ENCODE results near the gene SYNDIG1L. TPM values are rescaled to one million over a fixed set of nuclear protein-coding genes. Genes with fewer than 3 reads are reported as not detected.

The SYNDIG1L gene
- total and polyA plus RNA-seq, 10 of the 15 experiments (the other 5 are each of a cell fraction or from before 2014, with no cell fraction given), result 0.04 TPM; not detected in 9

DNA sequence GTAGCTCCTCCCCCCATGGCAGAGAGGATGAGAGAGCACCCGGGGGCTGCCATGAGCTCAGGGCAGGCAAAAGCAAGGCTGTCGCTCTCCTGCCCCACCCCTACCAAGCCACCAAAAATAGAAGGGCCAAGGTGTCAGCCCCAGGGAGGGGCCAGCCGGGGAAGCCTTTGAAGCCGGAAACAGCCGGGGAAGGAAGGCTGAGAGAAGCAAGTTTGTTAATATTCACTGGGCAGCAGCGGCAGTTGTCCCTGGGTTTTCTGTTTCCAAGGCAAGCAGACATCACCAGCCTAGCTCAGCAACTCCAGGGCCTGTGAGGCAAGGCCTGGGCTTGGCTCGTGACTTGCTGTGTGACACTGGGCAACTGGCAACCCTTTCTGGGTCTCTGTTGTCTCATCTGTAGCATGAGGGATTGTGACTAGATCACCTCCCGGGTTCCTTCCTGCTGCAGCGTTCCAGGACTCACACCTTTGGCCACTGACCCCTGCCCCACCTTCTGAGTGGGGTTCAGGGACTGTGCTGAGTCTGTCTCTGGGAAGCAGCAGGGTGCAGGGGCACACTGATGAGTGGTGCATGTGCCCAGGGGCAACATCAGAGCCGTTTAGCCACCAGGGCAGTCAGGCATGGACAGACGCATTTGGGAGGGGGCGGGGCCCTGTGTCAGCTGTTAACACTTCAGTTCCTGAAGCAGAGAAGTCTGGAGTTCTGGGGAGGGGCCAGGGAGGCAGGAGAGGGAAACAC lies 24.3 kb downstream of the SYNDIG1L start (continued):
- TF ChIP-seq, protein P1, sequence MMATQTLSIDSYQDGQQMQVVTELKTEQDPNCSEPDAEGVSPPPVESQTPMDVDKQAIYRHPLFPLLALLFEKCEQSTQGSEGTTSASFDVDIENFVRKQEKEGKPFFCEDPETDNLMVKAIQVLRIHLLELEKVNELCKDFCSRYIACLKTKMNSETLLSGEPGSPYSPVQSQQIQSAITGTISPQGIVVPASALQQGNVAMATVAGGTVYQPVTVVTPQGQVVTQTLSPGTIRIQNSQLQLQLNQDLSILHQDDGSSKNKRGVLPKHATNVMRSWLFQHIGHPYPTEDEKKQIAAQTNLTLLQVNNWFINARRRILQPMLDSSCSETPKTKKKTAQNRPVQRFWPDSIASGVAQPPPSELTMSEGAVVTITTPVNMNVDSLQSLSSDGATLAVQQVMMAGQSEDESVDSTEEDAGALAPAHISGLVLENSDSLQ (IDR thresholded peaks at IDR 0.05), result peak; percentile 75
- no peak for TF ChIP-seq HDAC2 (IDR thresholded peaks at IDR 0.05)
- TF ChIP-seq RB1 (IDR thresholded peaks at IDR 0.05; ENCODE audit: borderline replicate concordance), result 0 out of 2 replicates have a peak, but pooled peaks have one; percentile 20
- no peak for TF ChIP-seq EP300 (IDR thresholded peaks at IDR 0.05; ENCODE audit: borderline replicate concordance in 1 of 2, control insufficient read depth in 1 of 2, low read depth in 2 of 2, low read length in 2 of 2)
- TF ChIP-seq SUPT20H (IDR thresholded peaks at IDR 0.05; ENCODE audit: borderline replicate concordance, control insufficient read depth, low read depth, low read length), result no peak
- peak; percentile 69 for TF ChIP-seq NR2F1 (conservative IDR thresholded peaks at IDR 0.05)
- TF ChIP-seq FOS (IDR thresholded peaks at IDR 0.05; ENCODE audit: borderline replicate concordance, extremely low read depth, insufficient read length), result no peak

DNA sequence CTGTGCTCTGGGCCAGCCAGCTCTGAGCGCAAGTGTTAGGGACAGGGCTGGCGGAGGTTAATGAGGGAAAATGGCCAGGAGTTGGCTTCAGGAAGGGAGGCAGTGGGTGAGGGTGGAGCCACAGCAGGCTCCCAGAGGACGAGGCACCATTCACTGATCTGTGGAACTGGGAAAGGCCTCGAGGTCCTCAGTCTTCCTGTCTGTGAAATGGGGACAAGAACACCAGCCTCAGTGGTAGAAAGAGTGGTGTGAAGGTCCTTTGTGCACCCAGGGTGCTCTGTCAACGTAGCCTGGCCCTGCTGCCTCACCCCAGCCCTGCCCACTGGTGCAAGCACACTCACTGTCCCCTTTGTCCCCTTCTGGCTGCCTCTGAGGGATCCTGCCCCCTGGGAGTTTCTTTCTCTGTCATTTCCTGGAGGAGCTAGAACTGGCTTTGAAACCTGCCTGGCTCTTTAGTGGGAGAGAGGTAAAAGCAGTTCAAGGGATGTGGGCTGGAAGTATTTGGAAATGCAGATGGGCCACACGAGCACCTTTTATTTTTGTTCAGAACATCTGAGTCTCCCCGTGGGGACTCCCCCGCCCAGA lies 25.0 kb downstream of the SYNDIG1L start:
- CTCF ChIA-PET, result interaction anchor here (1.0 to 1.3 kb wide), 5 partner anchors 22 to 211 kb away, joined by 3 to 4 read pairs (median 3); partner anchors contain the start of gene LTBP2
- Histone ChIP-seq H3K4me1 (ENCODE audit: control insufficient read depth, insufficient read depth, low read length) (peaks cover 26% of the 10 kb centered on the region), H4K20me1 (ENCODE audit: control insufficient read depth, insufficient read depth) (no peaks in the 10 kb centered on the region), H3K9ac (ENCODE audit: control insufficient read depth, insufficient read depth, low read length) (peak overlapping the region; percentile 59; the same call in 1 of the 2 replicates), H3K9me3 (replicated peaks; ENCODE audit: control insufficient read depth, insufficient read depth, low read length) (no peaks in the 10 kb centered on the region), H3K79me2 (ENCODE audit: control insufficient read depth, insufficient read depth, low read length) (no peaks in the 10 kb centered on the region), H3K27ac (ENCODE audit: control insufficient read depth, insufficient read depth) (peak overlapping the region; percentile 69; the same call in 1 of the 2 replicates), H3K4me2 (ENCODE audit: control insufficient read depth, insufficient read depth) (peak overlapping the region; percentile 84), H3K27me3 (replicated peaks in 1 of 2; ENCODE audit: control insufficient read depth in 2 of 2, insufficient read depth in 2 of 2, low read length in 1 of 2) (peaks cover 0 to 3% of the 10 kb centered on the region in 2 experiments; a peak in 3 of 4 replicates), H3K4me3 (peak overlapping the region; percentile 61; the same call in 1 of the 2 replicates), H2AFZ (ENCODE audit: control insufficient read depth, low read depth, low read length) (peak overlapping the region; percentile 72), H3K36me3 (ENCODE audit: control insufficient read depth in 2 of 2, insufficient read depth in 2 of 2, low read length in 1 of 2) (no peaks in the 10 kb centered on the region)
- BruUV-seq (replicated peaks), result no TSS peak
- POLR2A ChIA-PET, result interaction anchor here (1.2 kb wide), 1 partner anchor 92 kb away, joined by 9 read pairs; the partner anchor contains the start of genes ISCA2 and NPC2
- DNase-seq (ENCODE audit: low read depth, low spot score) (peak; percentile 5), ATAC-seq (peak; percentile 39), FAIRE-seq (no peak)
- in situ Hi-C loops (cut with MboI) (no loop called here), intact Hi-C loops (cut with micrococcal nuclease; ENCODE audit: unreplicated experiment) (no loop called here)
- 31% methylated on average over 8 of the region's 8 CpGs for WGBS (ENCODE audit: insufficient coverage, insufficient replicate concordance, low lambda C conversion rate, missing lambda C conversion rate)
- no peak for TF ChIP-seq MEF2B (IDR thresholded peaks at IDR 0.05; ENCODE audit: partially characterized antibody, poor library complexity, severe bottlenecking)
- peak; percentile 23; the same call in 1 of the 2 replicates for TF ChIP-seq ZNF217 (IDR thresholded peaks at IDR 0.05)
- 0 out of 4 replicates have a peak, but pooled peaks of 1 of the 2 experiments have one; percentile 3 for TF ChIP-seq IKZF2 (IDR thresholded peaks at IDR 0.05)
- TF ChIP-seq SMARCA5 (IDR thresholded peaks at IDR 0.05), result peak; percentile 62; the same call in 1 of the 2 replicates
- RAD21 ChIA-PET (ENCODE audit: unreplicated experiment), result interaction anchor here (0.7 to 2.0 kb wide), 4 partner anchors 37 to 93 kb away, joined by 3 to 16 read pairs (median 3); partner anchors contain the start of genes ISCA2 and NPC2
- SMC1A ChIA-PET (ENCODE audit: uncharacterized antibody, unreplicated experiment), result interaction anchor here (0.6 to 0.8 kb wide), 3 partner anchors 9 to 89 kb away, joined by 3 to 5 read pairs (median 3); no protein-coding TSS in a partner anchor

All from GM12878 (cell line).